Mesenchymal stem cell (in vitro differentiated cells and primary cell): Measurements from ENCODE around the gene FEM1A.
A peak's percentile ranks its signal among the peaks of the same experiment; 100 is the strongest.
"Not testable (repeated sequence)": the region's sequence is repeated elsewhere in the genome, so short reads cannot be mapped to it uniquely, and the experiment has no call there.

Experiments
- DNase-seq: peaks from one replicate; pipeline ENCODE4 v3.0.0-alpha.2; 2013
- H2AFZ ChIP-seq: one replicate; pipeline ENCODE4 v1.6.1; 2013; ENCODE audit warnings: low read depth, mild to moderate bottlenecking, control low read depth, inconsistent platforms, low read length, moderate library complexity
- H2AK5ac ChIP-seq: 2 replicates; pipeline ENCODE4 v1.6.1; 2013; ENCODE audit warnings: low read length, moderate library complexity, mild to moderate bottlenecking, inconsistent platforms; ENCODE audit not compliant: severe bottlenecking
- H2BK120ac ChIP-seq: one replicate; pipeline ENCODE4 v1.6.1; 2013; ENCODE audit warnings: low read depth, mild to moderate bottlenecking, inconsistent platforms, low read length, moderate library complexity
- H2BK12ac ChIP-seq, 2 experiments: one replicate each; pipeline ENCODE4 v1.6.1; 2013; ENCODE audit warnings: inconsistent platforms in 2 of 2, low read length in 2 of 2, mild to moderate bottlenecking in 2 of 2, moderate library complexity in 2 of 2, control low read depth in 1 of 2
- H2BK15ac ChIP-seq: one replicate; pipeline ENCODE4 v1.6.1; 2013; ENCODE audit warnings: mild to moderate bottlenecking, low read depth, inconsistent platforms; ENCODE audit not compliant: poor library complexity, severe bottlenecking
- H2BK5ac ChIP-seq: 2 replicates; pipeline ENCODE4 v1.6.1; 2013; ENCODE audit warnings: low read depth, mild to moderate bottlenecking, low read length, control low read depth, inconsistent platforms; ENCODE audit not compliant: poor library complexity, severe bottlenecking
- H3K14ac ChIP-seq, 2 experiments: one replicate each; pipeline ENCODE4 v1.6.1; 2013; ENCODE audit warnings: inconsistent platforms in 2 of 2, low read length in 2 of 2, control low read depth in 1 of 2, mild to moderate bottlenecking in 1 of 2, moderate library complexity in 1 of 2
- H3K18ac ChIP-seq, 2 experiments: one replicate each; pipeline ENCODE4 v1.6.1; 2013; ENCODE audit warnings: inconsistent platforms in 2 of 2, low read length in 2 of 2, control low read depth in 1 of 2, low read depth in 1 of 2, mild to moderate bottlenecking in 1 of 2
- H3K23ac ChIP-seq, 2 experiments: one replicate each; pipeline ENCODE4 v1.6.1; 2013; ENCODE audit warnings: inconsistent platforms in 2 of 2, low read length in 2 of 2, mild to moderate bottlenecking in 2 of 2, moderate library complexity in 2 of 2, control low read depth in 1 of 2
- H3K27ac ChIP-seq: 2 replicates; pipeline ENCODE4 v1.5.1; 2013; ENCODE audit warnings: mild to moderate bottlenecking, moderate library complexity, low read length, control low read depth, inconsistent platforms; ENCODE audit not compliant: poor library complexity, severe bottlenecking
- H3K27me3 ChIP-seq, 2 experiments: 2 replicates each; pipeline versions ENCODE4 v1.6.1 to v1.7.0; 2013; ENCODE audit warnings: low read length in 2 of 2, mild to moderate bottlenecking in 2 of 2, moderate library complexity in 2 of 2, control low read depth in 1 of 2, inconsistent platforms in 1 of 2; ENCODE audit not compliant: control insufficient read depth in 1 of 2, insufficient read depth in 1 of 2
- H3K36me3 ChIP-seq, 2 experiments: 2 replicates each; pipeline versions ENCODE4 v1.6.1 to v1.7.0; 2013; ENCODE audit warnings: low read length in 2 of 2, control low read depth in 1 of 2, inconsistent platforms in 1 of 2, low read depth in 1 of 2, mild to moderate bottlenecking in 1 of 2; ENCODE audit not compliant: insufficient read depth in 2 of 2, control insufficient read depth in 1 of 2
- H3K4ac ChIP-seq, 2 experiments: one replicate each; pipeline ENCODE4 v1.6.1; 2013; ENCODE audit warnings: inconsistent platforms in 2 of 2, low read length in 2 of 2, mild to moderate bottlenecking in 2 of 2, moderate library complexity in 2 of 2, control low read depth in 1 of 2, low read depth in 1 of 2
- H3K4me1 ChIP-seq: 2 replicates; pipeline ENCODE4 v1.6.1; 2013; ENCODE audit warnings: low read depth, low read length, control low read depth; ENCODE audit not compliant: control insufficient read depth, insufficient read depth
- H3K4me2 ChIP-seq: 2 replicates; pipeline ENCODE4 v1.6.1; 2013; ENCODE audit warnings: low read length, mild to moderate bottlenecking, inconsistent platforms; ENCODE audit not compliant: poor library complexity, severe bottlenecking
- H3K4me3 ChIP-seq, 2 experiments: 2 replicates each; pipeline versions ENCODE4 v1.5.1 to v1.7.0; 2013; ENCODE audit warnings: low read length in 2 of 2, mild to moderate bottlenecking in 2 of 2, control low read depth in 1 of 2, low read depth in 1 of 2; ENCODE audit not compliant: insufficient read depth in 1 of 2
- H3K79me1 ChIP-seq: replicated peaks from 2 replicates; pipeline ENCODE4 v1.6.1; 2013; ENCODE audit warnings: mild to moderate bottlenecking, control low read depth, low read length, inconsistent platforms; ENCODE audit not compliant: poor library complexity, severe bottlenecking
- H3K9ac ChIP-seq: 2 replicates; pipeline ENCODE4 v1.7.0; 2013; ENCODE audit warnings: mild to moderate bottlenecking, low read length, moderate library complexity
- H3K9me3 ChIP-seq: 2 replicates; pipeline ENCODE4 v1.7.0; 2013; ENCODE audit warnings: mild to moderate bottlenecking, low read length; ENCODE audit not compliant: control insufficient read depth
- H4K8ac ChIP-seq: one replicate; pipeline ENCODE4 v1.6.1; 2013; ENCODE audit warnings: inconsistent platforms, mild to moderate bottlenecking, low read length, moderate library complexity
- H4K91ac ChIP-seq: one replicate; pipeline ENCODE4 v1.6.1; 2013; ENCODE audit warnings: mild to moderate bottlenecking, low read length, inconsistent platforms
- WGBS: methylation state at CpG from one replicate; pipeline ENCODE4 v1.1.7; 2013; ENCODE audit warnings: mixed read lengths; 5-methylcytosine and 5-hydroxymethylcytosine counted together

Gene FEM1A

GRCh38 chr19:4745175-4745574 is 46.4 kb upstream of the FEM1A start:
- Histone ChIP-seq H3K9ac (peak overlapping the region; percentile 59), H3K27me3 (peaks cover 14 to 28% of the 10 kb centered on the region in 2 experiments)
- DNase-seq, H3K4ac ChIP-seq, H3K79me1 ChIP-seq, H2BK120ac ChIP-seq, H3K27ac ChIP-seq, H2AK5ac ChIP-seq, H3K4me2 ChIP-seq, H4K91ac ChIP-seq, H3K4me1 ChIP-seq, H2BK5ac ChIP-seq, H3K9me3 ChIP-seq, H2AFZ ChIP-seq, H3K14ac ChIP-seq, H3K23ac ChIP-seq, H2BK12ac ChIP-seq, H3K36me3 ChIP-seq, H3K18ac ChIP-seq, H2BK15ac ChIP-seq, H3K4me3 ChIP-seq, H4K8ac ChIP-seq: not testable (repeated sequence)
- WGBS, result 90% methylated on average over 7 of the region's 10 CpGs

DNA sequence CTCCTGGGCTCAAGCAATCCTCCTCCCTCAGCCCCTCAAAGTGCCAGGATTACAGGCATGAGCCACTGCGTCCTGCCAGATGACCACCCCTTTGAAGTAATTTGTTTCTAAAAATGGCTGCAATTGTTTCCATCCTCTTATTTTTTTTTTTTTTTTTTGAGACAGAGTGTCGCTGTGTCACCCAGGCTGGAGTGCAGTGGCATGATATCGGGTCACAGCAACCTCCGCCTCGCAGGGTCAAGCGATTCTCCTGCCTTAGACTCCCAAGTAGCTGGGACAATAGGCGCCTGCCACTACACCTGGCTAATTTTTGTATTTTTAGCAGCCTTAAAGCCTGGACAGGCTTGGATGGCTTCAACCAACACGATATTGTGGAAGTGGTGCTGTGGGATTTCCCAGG is 45.5 kb upstream of the FEM1A start:
- H3K4me2 ChIP-seq, result no peak overlapping the region
- H2BK12ac ChIP-seq, result no peak overlapping the region
- H3K79me1 ChIP-seq, result no peaks in the 10 kb centered on the region
- WGBS, result 88% methylated on average over 7 of the region's 8 CpGs
- H2AK5ac ChIP-seq, result no peak overlapping the region
- H3K4ac ChIP-seq, result no peak overlapping the region
- H4K91ac ChIP-seq, result no peak overlapping the region
- peaks cover 14 to 28% of the 10 kb centered on the region in 2 experiments for H3K27me3 ChIP-seq
- no peak overlapping the region for H2BK15ac ChIP-seq
- no peak overlapping the region for H3K4me3 ChIP-seq
- no peak for DNase-seq
- no peak overlapping the region for H3K9ac ChIP-seq
- no peak overlapping the region for H3K27ac ChIP-seq
- H2AFZ ChIP-seq, result no peak overlapping the region
- H3K23ac ChIP-seq, result no peak overlapping the region
- no peak overlapping the region for H2BK120ac ChIP-seq
- H3K36me3 ChIP-seq, result no peaks in the 10 kb centered on the region
- H3K9me3 ChIP-seq, result no peaks in the 10 kb centered on the region
- H3K18ac ChIP-seq, result no peak overlapping the region
- no peak overlapping the region for H4K8ac ChIP-seq
- no peak overlapping the region for H2BK5ac ChIP-seq
- H3K4me1 ChIP-seq, result peaks cover 5% of the 10 kb centered on the region
- no peak overlapping the region for H3K14ac ChIP-seq

GRCh38 chr19:4748185-4748584 is 43.3 kb upstream of the FEM1A start:
- Histone ChIP-seq H3K79me1 (no peaks in the 10 kb centered on the region), H3K23ac (no peak overlapping the region), H3K14ac (no peak overlapping the region), H4K8ac (no peak overlapping the region), H2AFZ (no peak overlapping the region), H3K27me3 (peaks cover 14 to 19% of the 10 kb centered on the region in 2 experiments), H3K4me2 (no peak overlapping the region), H2BK12ac (no peak overlapping the region), H2BK15ac (no peak overlapping the region), H3K4me3 (no peak overlapping the region), H4K91ac (no peak overlapping the region), H3K9me3 (no peaks in the 10 kb centered on the region), H3K27ac (no peak overlapping the region), H3K9ac (no peak overlapping the region), H3K4ac (no peak overlapping the region), H3K4me1 (peaks cover 2% of the 10 kb centered on the region), H3K18ac (no peak overlapping the region), H2AK5ac (no peak overlapping the region), H3K36me3 (no peaks in the 10 kb centered on the region), H2BK120ac (no peak overlapping the region), H2BK5ac (no peak overlapping the region)
- no peak for DNase-seq
- WGBS, result 55% methylated on average over 11 of the region's 11 CpGs

GRCh38 chr19:4748589-4748988 is 42.9 kb upstream of the FEM1A start:
- Histone ChIP-seq H2BK12ac (no peak overlapping the region), H3K9ac (no peak overlapping the region), H3K4me2 (no peak overlapping the region), H3K23ac (no peak overlapping the region), H2AK5ac (no peak overlapping the region), H3K4me3 (no peak overlapping the region), H3K14ac (peak overlapping the region in 1 of 2 experiments; percentile 83), H3K18ac (no peak overlapping the region), H2AFZ (no peak overlapping the region), H3K27ac (no peak overlapping the region), H4K91ac (no peak overlapping the region), H3K4me1 (peaks cover 2% of the 10 kb centered on the region), H2BK15ac (no peak overlapping the region), H3K27me3 (peaks cover 14 to 15% of the 10 kb centered on the region in 2 experiments), H2BK120ac (no peak overlapping the region), H2BK5ac (no peak overlapping the region), H4K8ac (no peak overlapping the region), H3K79me1 (no peaks in the 10 kb centered on the region), H3K4ac (no peak overlapping the region), H3K9me3 (no peaks in the 10 kb centered on the region), H3K36me3 (no peaks in the 10 kb centered on the region)
- DNase-seq, result no peak
- WGBS, result 87% methylated on average over 9 of the region's 9 CpGs
